Measurements from ENCODE around the gene KCNIP1. TPM values are rescaled to one million over a fixed set of nuclear protein-coding genes. Genes with fewer than 3 reads are reported as not detected.

Gene KCNIP1
- polyA plus RNA-seq, 1 donor (not counting 4 experiments of a cell fraction or from before 2014, with no cell fraction given): not detected

GRCh38 chr5:170551076-170551475 lies 47.3 kb downstream of the KCNIP1 start:
- Histone ChIP-seq H3K4me3 (ENCODE audit: control insufficient read depth in 2 of 3, extremely low read depth in 1 of 3, insufficient read depth in 2 of 3, low read depth in 1 of 3, low read length in 3 of 3) (no peak overlapping the region), H2AFZ (ENCODE audit: control insufficient read depth, low read length) (no peak overlapping the region), H3K4me1 (ENCODE audit: control insufficient read depth, extremely low read depth, insufficient read depth, low read length) (no peaks in the 10 kb centered on the region), H3K9me1 (ENCODE audit: control insufficient read depth, extremely low read depth, insufficient read depth, low read length) (no peaks in the 10 kb centered on the region), H4K20me1 (ENCODE audit: control insufficient read depth, extremely low read depth, insufficient read depth, low read length) (no peaks in the 10 kb centered on the region), H3K27me3 (ENCODE audit: control insufficient read depth, extremely low read depth, insufficient read depth, low read length) (no peaks in the 10 kb centered on the region), H3K4me2 (ENCODE audit: control insufficient read depth, extremely low read depth, insufficient read depth, low read depth, low read length) (no peak overlapping the region), H3K27ac (ENCODE audit: control insufficient read depth, insufficient read depth, low read length) (no peak overlapping the region), H3K79me2 (ENCODE audit: control insufficient read depth, insufficient read depth, low read length) (no peaks in the 10 kb centered on the region), H3K9me3 (ENCODE audit: control insufficient read depth, low read depth, low read length) (no peaks in the 10 kb centered on the region), H3K9ac (ENCODE audit: control insufficient read depth, extremely low read depth, insufficient read depth, low read length) (no peak overlapping the region), H3K36me3 (ENCODE audit: control insufficient read depth in 2 of 2, extremely low read depth in 1 of 2, insufficient read depth in 2 of 2, low read length in 2 of 2) (no peaks in the 10 kb centered on the region)
- no peak for FAIRE-seq
- no peak for TF ChIP-seq EZH2 (IDR thresholded peaks at IDR 0.05; ENCODE audit: low read length)
- TF ChIP-seq CTCF (optimal IDR thresholded peaks at IDR 0.05 in 1 of 3, IDR thresholded peaks at IDR 0.05 in 1 of 3, conservative IDR thresholded peaks at IDR 0.05 in 1 of 3; ENCODE audit: extremely low read depth in 1 of 3, insufficient read depth in 2 of 3, low read length in 3 of 3): no peak
- dilution Hi-C loops (cut with MboI; ENCODE audit: extremely low pct_ligation_motif_present, low sequenced_read_pairs): no loop called here
- DNase-seq (ENCODE audit: low read depth, low spot score): no peak

GRCh38 chr5:170551622-170552021 lies 47.8 kb downstream of the KCNIP1 start:
- Histone ChIP-seq H3K4me2 (ENCODE audit: control insufficient read depth, extremely low read depth, insufficient read depth, low read depth, low read length) (no peak overlapping the region), H3K27me3 (ENCODE audit: control insufficient read depth, extremely low read depth, insufficient read depth, low read length) (no peaks in the 10 kb centered on the region), H3K4me3 (ENCODE audit: control insufficient read depth in 2 of 3, extremely low read depth in 1 of 3, insufficient read depth in 2 of 3, low read depth in 1 of 3, low read length in 3 of 3) (no peak overlapping the region), H4K20me1 (ENCODE audit: control insufficient read depth, extremely low read depth, insufficient read depth, low read length) (no peaks in the 10 kb centered on the region), H3K79me2 (ENCODE audit: control insufficient read depth, insufficient read depth, low read length) (no peaks in the 10 kb centered on the region), H2AFZ (ENCODE audit: control insufficient read depth, low read length) (no peak overlapping the region), H3K9me3 (ENCODE audit: control insufficient read depth, low read depth, low read length) (no peaks in the 10 kb centered on the region), H3K27ac (ENCODE audit: control insufficient read depth, insufficient read depth, low read length) (no peak overlapping the region), H3K9ac (ENCODE audit: control insufficient read depth, extremely low read depth, insufficient read depth, low read length) (no peak overlapping the region), H3K4me1 (ENCODE audit: control insufficient read depth, extremely low read depth, insufficient read depth, low read length) (no peaks in the 10 kb centered on the region), H3K9me1 (ENCODE audit: control insufficient read depth, extremely low read depth, insufficient read depth, low read length) (no peaks in the 10 kb centered on the region), H3K36me3 (ENCODE audit: control insufficient read depth in 2 of 2, extremely low read depth in 1 of 2, insufficient read depth in 2 of 2, low read length in 2 of 2) (no peaks in the 10 kb centered on the region)
- FAIRE-seq: no peak
- DNase-seq (ENCODE audit: low read depth, low spot score): no peak
- dilution Hi-C loops (cut with MboI; ENCODE audit: extremely low pct_ligation_motif_present, low sequenced_read_pairs): no loop called here
- TF ChIP-seq EZH2 (IDR thresholded peaks at IDR 0.05; ENCODE audit: low read length): no peak
- TF ChIP-seq CTCF (optimal IDR thresholded peaks at IDR 0.05 in 1 of 3, IDR thresholded peaks at IDR 0.05 in 1 of 3, conservative IDR thresholded peaks at IDR 0.05 in 1 of 3; ENCODE audit: extremely low read depth in 1 of 3, insufficient read depth in 2 of 3, low read length in 3 of 3): no peak

All from keratinocyte (primary cell).